ENCODE results near the gene HGS.

HGS gene

GRCh38 chr17:81680150-81680549 is 3.7 kb upstream of the HGS start:
- Histone ChIP-seq H3K27ac (ENCODE audit: low read length) (no peak overlapping the region), H3K36me3 (ENCODE audit: insufficient read depth, low read depth, low read length) (peaks cover 4% of the 10 kb centered on the region; the same call in 1 of the 2 replicates), H3K9ac (ENCODE audit: low read depth, low read length) (no peak overlapping the region), H3K4me1 (ENCODE audit: insufficient read depth, low read length) (peaks cover 8% of the 10 kb centered on the region), H3K9me3 (ENCODE audit: insufficient read depth, low read depth, low read length) (no peaks in the 10 kb centered on the region), H3K27me3 (ENCODE audit: insufficient read depth, low read length) (no peaks in the 10 kb centered on the region), H3K4me3 (ENCODE audit: low read length) (no peak overlapping the region)

GRCh38 chr17:81681672-81682071 is 2.1 kb upstream of the HGS start:
- H3K4me1 ChIP-seq (ENCODE audit: insufficient read depth, low read length) = peaks cover 8% of the 10 kb centered on the region
- no peak overlapping the region for H3K4me3 ChIP-seq (ENCODE audit: low read length)
- H3K27ac ChIP-seq (ENCODE audit: low read length) = no peak overlapping the region
- peaks cover 14% of the 10 kb centered on the region for H3K36me3 ChIP-seq (ENCODE audit: insufficient read depth, low read depth, low read length)
- H3K9ac ChIP-seq (ENCODE audit: low read depth, low read length) = no peak overlapping the region
- no peaks in the 10 kb centered on the region for H3K27me3 ChIP-seq (ENCODE audit: insufficient read depth, low read length)
- no peaks in the 10 kb centered on the region for H3K9me3 ChIP-seq (ENCODE audit: insufficient read depth, low read depth, low read length)

DNA sequence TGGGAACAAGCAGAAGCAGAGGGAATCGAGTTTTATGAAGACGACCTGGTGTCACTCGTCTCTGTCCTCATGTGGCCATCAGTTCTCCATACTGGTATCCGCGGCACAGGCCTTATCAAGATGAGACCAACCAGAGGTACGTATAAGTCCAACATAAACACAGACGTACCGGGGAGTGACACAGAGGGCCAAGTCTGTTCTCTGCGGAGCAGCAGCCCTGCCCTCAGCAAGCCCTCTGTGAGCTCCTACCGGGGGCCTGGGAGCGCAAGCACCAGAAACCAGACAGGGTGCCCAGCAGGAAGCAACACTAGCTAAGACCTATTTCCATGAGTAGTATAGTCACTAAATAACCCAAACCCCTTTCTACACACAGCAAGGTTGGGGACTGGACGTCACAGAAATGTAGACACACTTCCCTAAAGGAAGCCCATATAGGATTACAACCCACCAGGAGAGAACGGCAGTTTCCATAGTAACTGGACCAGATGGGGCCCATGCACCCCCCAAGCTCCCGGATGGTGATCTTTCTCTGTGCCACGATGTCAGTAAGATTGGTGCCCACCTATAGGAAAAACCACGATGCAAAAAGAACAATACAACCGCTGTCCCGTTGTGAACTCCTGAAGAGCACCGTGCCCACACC is 1.1 kb upstream of the HGS start:
- Histone ChIP-seq H3K4me1 (ENCODE audit: insufficient read depth, low read length) (peaks cover 8% of the 10 kb centered on the region), H3K27me3 (ENCODE audit: insufficient read depth, low read length) (no peaks in the 10 kb centered on the region), H3K27ac (ENCODE audit: low read length) (no peak overlapping the region), H3K9ac (ENCODE audit: low read depth, low read length) (peak overlapping the region; percentile 92; the same call in 1 of the 2 replicates), H3K4me3 (ENCODE audit: low read length) (peak overlapping the region; percentile 93), H3K9me3 (ENCODE audit: insufficient read depth, low read depth, low read length) (no peaks in the 10 kb centered on the region), H3K36me3 (ENCODE audit: insufficient read depth, low read depth, low read length) (peaks cover 24% of the 10 kb centered on the region)

GRCh38 chr17:81683208-81683583 is 615 bp upstream of the HGS start:
- peak overlapping the region; percentile 92; the same call in 1 of the 2 replicates for H3K9ac ChIP-seq (ENCODE audit: low read depth, low read length)

GRCh38 chr17:81684442-81684911 is 666 bp downstream of the HGS start:
- Histone ChIP-seq H3K4me3 (ENCODE audit: low read length) (peak overlapping the region; percentile 93), H3K9me3 (ENCODE audit: insufficient read depth, low read depth, low read length) (no peaks in the 10 kb centered on the region), H3K36me3 (ENCODE audit: insufficient read depth, low read depth, low read length) (peaks cover 37% of the 10 kb centered on the region), H3K9ac (ENCODE audit: low read depth, low read length) (peak overlapping the region; percentile 89), H3K27me3 (ENCODE audit: insufficient read depth, low read length) (no peaks in the 10 kb centered on the region), H3K27ac (ENCODE audit: low read length) (no peak overlapping the region), H3K4me1 (ENCODE audit: insufficient read depth, low read length) (peaks cover 8% of the 10 kb centered on the region)

More at GRCh38 chr17:81683208-81683583, 615 bp upstream of the HGS start:
- H3K9me3 ChIP-seq (ENCODE audit: insufficient read depth, low read depth, low read length) = no peaks in the 10 kb centered on the region
- H3K4me3 ChIP-seq (ENCODE audit: low read length) = peak overlapping the region; percentile 93
- H3K4me1 ChIP-seq (ENCODE audit: insufficient read depth, low read length) = peaks cover 8% of the 10 kb centered on the region
- H3K27ac ChIP-seq (ENCODE audit: low read length) = no peak overlapping the region
- H3K36me3 ChIP-seq (ENCODE audit: insufficient read depth, low read depth, low read length) = peaks cover 26% of the 10 kb centered on the region
- no peaks in the 10 kb centered on the region for H3K27me3 ChIP-seq (ENCODE audit: insufficient read depth, low read length)

GRCh38 chr17:81685108-81685507 is 1.3 kb downstream of the HGS start:
- H3K27me3 ChIP-seq (ENCODE audit: insufficient read depth, low read length) = no peaks in the 10 kb centered on the region
- H3K27ac ChIP-seq (ENCODE audit: low read length) = no peak overlapping the region
- peaks cover 8% of the 10 kb centered on the region for H3K4me1 ChIP-seq (ENCODE audit: insufficient read depth, low read length)
- H3K4me3 ChIP-seq (ENCODE audit: low read length) = peak overlapping the region; percentile 93; the same call in 1 of the 2 replicates
- peak overlapping the region; percentile 89; the same call in 1 of the 2 replicates for H3K9ac ChIP-seq (ENCODE audit: low read depth, low read length)
- H3K9me3 ChIP-seq (ENCODE audit: insufficient read depth, low read depth, low read length) = no peaks in the 10 kb centered on the region
- H3K36me3 ChIP-seq (ENCODE audit: insufficient read depth, low read depth, low read length) = peaks cover 43% of the 10 kb centered on the region

GRCh38 chr17:81686614-81687013 is 2.8 kb downstream of the HGS start:
- H3K4me1 ChIP-seq (ENCODE audit: insufficient read depth, low read length) = peaks cover 8% of the 10 kb centered on the region
- no peak overlapping the region for H3K9ac ChIP-seq (ENCODE audit: low read depth, low read length)

GRCh38 chr17:81687770-81688541 is 4.1 kb downstream of the HGS start:
- Histone ChIP-seq H3K9ac (ENCODE audit: low read depth, low read length) (no peak overlapping the region), H3K4me3 (ENCODE audit: low read length) (no peak overlapping the region), H3K36me3 (ENCODE audit: insufficient read depth, low read depth, low read length) (peaks cover 70% of the 10 kb centered on the region), H3K27ac (ENCODE audit: low read length) (no peak overlapping the region), H3K9me3 (ENCODE audit: insufficient read depth, low read depth, low read length) (no peaks in the 10 kb centered on the region), H3K27me3 (ENCODE audit: insufficient read depth, low read length) (no peaks in the 10 kb centered on the region), H3K4me1 (ENCODE audit: insufficient read depth, low read length) (peaks cover 8% of the 10 kb centered on the region)

More at GRCh38 chr17:81686614-81687013, 2.8 kb downstream of the HGS start:
- Histone ChIP-seq H3K27me3 (ENCODE audit: insufficient read depth, low read length) (no peaks in the 10 kb centered on the region), H3K4me3 (ENCODE audit: low read length) (no peak overlapping the region), H3K27ac (ENCODE audit: low read length) (no peak overlapping the region), H3K36me3 (ENCODE audit: insufficient read depth, low read depth, low read length) (peaks cover 58% of the 10 kb centered on the region), H3K9me3 (ENCODE audit: insufficient read depth, low read depth, low read length) (no peaks in the 10 kb centered on the region)

DNA sequence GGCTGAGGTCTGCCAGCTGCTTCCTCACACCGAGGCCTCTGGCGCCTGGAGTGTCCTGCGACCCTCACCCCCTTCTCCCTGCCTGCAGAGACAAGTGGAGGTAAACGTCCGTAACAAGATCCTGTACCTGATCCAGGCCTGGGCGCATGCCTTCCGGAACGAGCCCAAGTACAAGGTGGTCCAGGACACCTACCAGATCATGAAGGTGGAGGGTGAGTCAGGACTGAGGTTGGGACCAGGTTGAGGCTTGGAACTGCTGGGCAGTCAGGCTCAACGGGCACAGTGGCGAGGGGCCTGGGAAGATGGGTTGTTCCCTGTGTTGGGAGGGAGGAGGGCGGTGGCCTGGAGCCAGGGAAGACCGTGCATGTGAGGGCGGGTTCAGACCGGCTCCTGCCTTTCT is 4.8 kb downstream of the HGS start:
- H3K4me3 ChIP-seq (ENCODE audit: low read length) = no peak overlapping the region
- H3K9ac ChIP-seq (ENCODE audit: low read depth, low read length) = no peak overlapping the region
- H3K27me3 ChIP-seq (ENCODE audit: insufficient read depth, low read length) = no peaks in the 10 kb centered on the region
- H3K36me3 ChIP-seq (ENCODE audit: insufficient read depth, low read depth, low read length) = peaks cover 75% of the 10 kb centered on the region
- H3K27ac ChIP-seq (ENCODE audit: low read length) = no peak overlapping the region
- no peaks in the 10 kb centered on the region for H3K9me3 ChIP-seq (ENCODE audit: insufficient read depth, low read depth, low read length)
- H3K4me1 ChIP-seq (ENCODE audit: insufficient read depth, low read length) = peaks cover 8% of the 10 kb centered on the region

DNA sequence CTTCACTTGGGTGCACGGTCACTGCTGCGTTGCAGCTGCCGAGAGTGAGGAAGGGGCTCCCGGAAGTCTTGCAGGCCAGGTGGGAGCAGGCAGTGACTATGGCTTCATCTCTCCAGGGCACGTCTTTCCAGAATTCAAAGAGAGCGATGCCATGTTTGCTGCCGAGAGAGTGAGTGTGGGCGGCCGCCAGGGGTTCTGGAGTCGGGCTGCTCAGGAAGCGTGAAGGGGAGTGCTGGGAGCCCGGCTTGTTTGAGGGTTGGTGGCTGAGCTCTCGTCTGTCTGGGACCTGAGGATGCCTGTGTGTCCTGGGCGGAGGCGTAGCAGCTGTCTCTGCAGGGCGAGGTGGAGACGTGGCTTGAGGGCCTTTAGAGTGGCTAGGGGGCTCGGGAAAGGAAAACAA is 6.3 kb downstream of the HGS start:
- Histone ChIP-seq H3K27me3 (ENCODE audit: insufficient read depth, low read length) (no peaks in the 10 kb centered on the region), H3K9me3 (ENCODE audit: insufficient read depth, low read depth, low read length) (no peaks in the 10 kb centered on the region), H3K36me3 (ENCODE audit: insufficient read depth, low read depth, low read length) (peaks cover 86% of the 10 kb centered on the region), H3K9ac (ENCODE audit: low read depth, low read length) (no peak overlapping the region), H3K4me3 (ENCODE audit: low read length) (no peak overlapping the region), H3K27ac (ENCODE audit: low read length) (no peak overlapping the region), H3K4me1 (ENCODE audit: insufficient read depth, low read length) (peaks cover under 1% of the 10 kb centered on the region; the same call in 1 of the 2 replicates)

GRCh38 chr17:81690549-81690948 is 6.7 kb downstream of the HGS start:
- Histone ChIP-seq H3K9ac (ENCODE audit: low read depth, low read length) (no peak overlapping the region), H3K9me3 (ENCODE audit: insufficient read depth, low read depth, low read length) (no peaks in the 10 kb centered on the region), H3K27me3 (ENCODE audit: insufficient read depth, low read length) (no peaks in the 10 kb centered on the region), H3K4me1 (ENCODE audit: insufficient read depth, low read length) (no peaks in the 10 kb centered on the region), H3K4me3 (ENCODE audit: low read length) (no peak overlapping the region), H3K27ac (ENCODE audit: low read length) (no peak overlapping the region), H3K36me3 (ENCODE audit: insufficient read depth, low read depth, low read length) (peaks cover 88% of the 10 kb centered on the region)

- H3K4me1 ChIP-seq (ENCODE audit: insufficient read depth, low read length) = no peaks in the 10 kb centered on the region
- no peaks in the 10 kb centered on the region for H3K9me3 ChIP-seq (ENCODE audit: insufficient read depth, low read depth, low read length)
- no peak overlapping the region for H3K4me3 ChIP-seq (ENCODE audit: low read length)
- H3K36me3 ChIP-seq (ENCODE audit: insufficient read depth, low read depth, low read length) = peaks cover 88% of the 10 kb centered on the region
- no peaks in the 10 kb centered on the region for H3K27me3 ChIP-seq (ENCODE audit: insufficient read depth, low read length)
- no peak overlapping the region for H3K27ac ChIP-seq (ENCODE audit: low read length)
- H3K9ac ChIP-seq (ENCODE audit: low read depth, low read length) = no peak overlapping the region
Observed at GRCh38 chr17:81691196-81691595, 7.4 kb downstream of the HGS start.
